Muscle layer of duodenum (tissue), 2 donors: ENCODE data around the gene KRT33A.
"Not testable (repeated sequence)": the region's sequence is repeated elsewhere in the genome, so short reads cannot be mapped to it uniquely, and the experiment has no call there.

Source experiments
- H3K27ac ChIP-seq: one replicate; pipeline ENCODE4 v1.7.0; 2013; ENCODE audit warnings: mild to moderate bottlenecking, low read length
- H3K27me3 ChIP-seq: one replicate; pipeline ENCODE4 v1.7.0; 2013; ENCODE audit warnings: low read depth, mild to moderate bottlenecking, control low read depth, low read length
- H3K36me3 ChIP-seq, 2 donors: one replicate each; pipeline ENCODE4 v1.7.0; 2013; ENCODE audit warnings: low read length in 2 of 2, control low read depth in 1 of 2, mild to moderate bottlenecking in 1 of 2; ENCODE audit not compliant: insufficient read depth in 2 of 2, control insufficient read depth in 1 of 2
- H3K4me1 ChIP-seq, 2 donors: one replicate each; pipeline ENCODE4 v1.7.0; 2013; ENCODE audit warnings: low read length in 2 of 2, mild to moderate bottlenecking in 2 of 2, control low read depth in 1 of 2, moderate library complexity in 1 of 2; ENCODE audit not compliant: insufficient read depth in 2 of 2, control insufficient read depth in 1 of 2
- H3K4me3 ChIP-seq, 2 donors: one replicate each; pipeline ENCODE4 v1.7.0; 2013; ENCODE audit warnings: low read length in 2 of 2, low read depth in 1 of 2, mild to moderate bottlenecking in 1 of 2
- H3K9me3 ChIP-seq, 2 donors: one replicate each; pipeline ENCODE4 v1.7.0; 2013; ENCODE audit warnings: low read length in 2 of 2, control low read depth in 1 of 2, mild to moderate bottlenecking in 1 of 2; ENCODE audit not compliant: control insufficient read depth in 1 of 2
- donor health status: healthy.

Gene KRT33A

GRCh38 chr17:41350381-41350878 is at the start of gene KRT33A:
TSS of gene KRT33A (minus strand) at chr17:41350828. CDS start at chr17:41350767, 61 bp downstream.
- not testable (repeated sequence) for H3K27ac ChIP-seq, H3K9me3 ChIP-seq, H3K4me3 ChIP-seq, H3K4me1 ChIP-seq, H3K27me3 ChIP-seq, H3K36me3 ChIP-seq

GRCh38 chr17:41396996-41397660 is 46.5 kb upstream of the KRT33A start, which contains the start of gene KRT31:
TSS of gene KRT31 (minus strand) at chr17:41397608. CDS start at chr17:41397539, 69 bp downstream.
- no peak within 1 kb of the TSS for H3K4me3 ChIP-seq
- no peaks in the 10 kb centered on the region for H3K9me3 ChIP-seq
- no peaks in the 10 kb centered on the region for H3K27me3 ChIP-seq
- no peaks in the 10 kb centered on the region for H3K4me1 ChIP-seq
- H3K27ac ChIP-seq = no peak within 1 kb of the TSS
- H3K36me3 ChIP-seq = no peaks in the 10 kb centered on the region

- Histone ChIP-seq H3K36me3 (no peaks in the 10 kb centered on the region), H3K27ac (no peak overlapping the region), H3K9me3 (no peaks in the 10 kb centered on the region), H3K27me3 (no peaks in the 10 kb centered on the region), H3K4me1 (no peaks in the 10 kb centered on the region), H3K4me3 (no peak overlapping the region)
Measured at GRCh38 chr17:41396340-41396739, 45.7 kb upstream of the KRT33A start.

DNA sequence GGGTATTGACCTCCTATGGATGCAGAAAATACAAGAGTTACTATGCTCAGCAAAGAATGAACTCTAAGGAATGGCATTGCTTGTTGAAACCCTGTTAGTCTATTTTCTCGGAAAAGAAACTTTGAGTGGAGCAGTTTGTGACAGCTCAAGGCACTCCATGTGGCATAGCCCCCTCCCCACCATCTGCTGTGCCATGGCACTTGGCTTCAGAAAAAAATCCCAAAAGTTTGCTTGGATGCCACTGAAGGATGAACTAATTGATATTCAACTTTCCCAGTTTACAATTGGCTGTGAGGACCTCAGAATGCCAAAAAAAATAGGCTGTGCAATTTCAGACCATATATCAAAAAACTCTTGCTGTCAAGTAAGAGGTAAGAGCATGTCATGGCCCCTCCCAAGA is 45.0 kb upstream of the KRT33A start:
- Histone ChIP-seq H3K27ac (no peak overlapping the region), H3K4me3 (no peak overlapping the region), H3K4me1 (no peaks in the 10 kb centered on the region), H3K27me3 (no peaks in the 10 kb centered on the region), H3K9me3 (no peaks in the 10 kb centered on the region), H3K36me3 (no peaks in the 10 kb centered on the region)

- not testable (repeated sequence) for H3K27ac ChIP-seq, H3K4me3 ChIP-seq, H3K9me3 ChIP-seq, H3K36me3 ChIP-seq, H3K4me1 ChIP-seq, H3K27me3 ChIP-seq
Measured at GRCh38 chr17:41395044-41395443, 44.4 kb upstream of the KRT33A start.

DNA sequence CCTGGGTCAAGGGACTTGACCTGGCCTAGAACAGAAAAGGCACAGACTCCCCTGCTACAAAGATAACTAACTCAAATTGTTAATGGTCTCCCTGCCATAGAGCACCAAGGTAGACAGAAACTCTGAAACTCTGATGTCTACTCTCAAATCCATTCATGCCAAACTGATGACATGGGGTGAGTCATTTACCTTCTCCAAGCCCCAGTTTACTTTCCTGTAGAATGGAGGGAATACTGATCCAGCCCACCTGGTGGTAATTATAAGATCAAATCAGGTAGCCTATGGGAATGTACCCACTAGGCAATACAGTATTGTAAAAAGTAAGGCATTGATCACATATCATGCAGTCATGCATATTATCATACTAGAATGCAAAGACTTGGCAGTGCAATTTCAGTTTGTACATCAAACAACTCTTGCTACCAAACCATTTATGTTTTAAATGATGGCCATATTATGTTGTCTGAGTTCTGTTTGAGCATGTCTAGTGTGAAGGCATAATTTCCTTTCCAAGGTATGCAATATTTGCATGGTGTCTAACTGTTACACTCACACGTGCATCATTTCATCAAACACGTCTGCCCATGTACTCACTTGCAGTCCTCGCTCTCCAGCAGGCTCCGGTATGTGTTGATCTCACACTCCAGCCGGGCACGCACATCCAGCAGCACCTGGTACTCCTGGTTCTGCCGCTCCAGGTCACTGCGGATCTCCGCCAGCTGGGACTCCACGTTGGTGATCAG is 43.8 kb upstream of the KRT33A start:
- H3K36me3 ChIP-seq = no peaks in the 10 kb centered on the region
- H3K9me3 ChIP-seq = no peaks in the 10 kb centered on the region
- no peak overlapping the region for H3K4me3 ChIP-seq

DNA sequence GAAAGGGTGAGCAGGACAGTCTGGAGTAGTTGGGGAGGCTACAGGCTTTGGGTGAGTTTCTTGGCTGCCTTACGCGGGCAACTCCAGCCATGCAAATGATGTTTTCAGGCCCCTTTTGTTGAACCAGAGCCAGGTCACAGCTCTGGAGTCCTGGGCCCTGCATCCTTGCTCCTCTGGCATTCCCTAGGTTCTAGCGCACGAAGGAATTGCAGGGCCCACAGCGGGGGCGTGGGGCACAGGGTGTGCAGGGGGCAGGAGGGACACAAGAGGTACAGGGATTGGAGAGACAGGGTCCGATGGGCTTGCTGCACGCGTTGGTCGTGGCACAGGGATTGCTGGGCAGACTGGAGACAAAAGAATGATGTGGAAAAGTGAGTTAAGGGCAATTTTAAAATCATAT is 43.2 kb upstream of the KRT33A start:
- no peak overlapping the region for H3K27ac ChIP-seq
- H3K9me3 ChIP-seq = no peaks in the 10 kb centered on the region
- H3K27me3 ChIP-seq = no peaks in the 10 kb centered on the region
- H3K4me3 ChIP-seq = no peak overlapping the region
- no peaks in the 10 kb centered on the region for H3K4me1 ChIP-seq
- H3K36me3 ChIP-seq = no peaks in the 10 kb centered on the region

More for the DNA sequence above, 43.8 kb upstream of the KRT33A start:
- Histone ChIP-seq H3K27ac (no peak overlapping the region), H3K4me1 (no peaks in the 10 kb centered on the region), H3K27me3 (no peaks in the 10 kb centered on the region)

DNA sequence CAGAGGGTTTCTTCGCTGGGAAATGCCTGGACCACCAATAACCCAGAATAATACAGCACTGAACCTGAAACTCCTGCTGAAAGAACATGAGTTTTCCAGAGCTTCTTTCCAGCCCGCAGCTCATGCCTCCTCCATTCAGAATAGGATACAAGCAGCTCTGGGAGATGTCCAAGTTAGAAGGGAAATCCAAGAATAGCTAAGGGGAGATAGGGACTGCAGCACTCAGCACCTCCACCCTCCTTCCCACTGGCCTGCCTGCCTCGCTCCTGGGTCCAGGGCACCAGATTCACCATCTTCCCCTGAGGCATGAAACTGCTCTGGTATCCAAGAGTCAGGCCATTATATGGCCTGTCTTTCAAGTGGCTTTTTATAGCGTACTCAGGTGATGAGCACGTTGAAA is 42.7 kb upstream of the KRT33A start:
- no peaks in the 10 kb centered on the region for H3K36me3 ChIP-seq
- no peaks in the 10 kb centered on the region for H3K4me1 ChIP-seq
- no peak overlapping the region for H3K27ac ChIP-seq
- no peak overlapping the region for H3K4me3 ChIP-seq
- no peaks in the 10 kb centered on the region for H3K27me3 ChIP-seq
- H3K9me3 ChIP-seq = no peaks in the 10 kb centered on the region

DNA sequence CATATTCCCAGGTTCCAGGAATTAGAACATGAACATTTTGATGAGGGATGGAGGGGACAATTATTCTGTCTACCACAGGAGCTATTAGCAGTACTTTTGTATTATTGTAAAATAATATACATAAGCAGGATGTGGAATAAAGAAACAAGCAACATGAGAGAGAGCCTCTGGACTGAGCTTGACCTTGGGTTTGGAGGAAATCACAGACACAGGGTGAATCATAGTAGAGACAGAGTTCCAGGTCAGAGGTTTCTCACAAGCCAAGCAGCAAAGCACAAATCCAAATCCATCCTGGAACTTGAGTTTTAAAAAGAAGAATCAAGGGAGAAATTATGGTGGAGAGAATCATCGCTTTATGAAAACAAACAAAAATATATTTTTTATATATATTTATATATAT is 41.6 kb upstream of the KRT33A start:
- no peaks in the 10 kb centered on the region for H3K36me3 ChIP-seq
- no peak overlapping the region for H3K4me3 ChIP-seq
- no peaks in the 10 kb centered on the region for H3K27me3 ChIP-seq
- no peak overlapping the region for H3K27ac ChIP-seq
- H3K4me1 ChIP-seq = no peaks in the 10 kb centered on the region
- H3K9me3 ChIP-seq = peaks cover 0 to 7% of the 10 kb centered on the region in 2 donors

DNA sequence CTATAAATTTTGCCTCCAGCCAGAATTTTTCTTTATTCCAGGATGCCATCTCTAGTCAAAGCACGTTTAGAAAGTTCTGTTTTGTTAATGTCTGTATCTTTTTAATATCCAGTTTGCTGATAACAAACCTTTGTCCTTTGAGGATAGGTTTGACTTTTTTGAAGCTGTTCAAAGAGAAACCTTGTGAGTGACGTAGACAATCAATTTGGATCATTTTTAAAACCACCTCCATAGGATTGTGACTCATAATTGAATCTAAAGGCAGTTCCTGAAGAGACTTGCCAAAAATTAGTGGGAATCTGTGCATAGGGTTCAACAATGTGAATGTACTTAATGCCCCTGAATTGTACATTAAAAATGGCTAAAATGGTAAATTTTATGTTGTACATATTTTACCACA is 40.9 kb upstream of the KRT33A start:
- Histone ChIP-seq H3K36me3 (no peaks in the 10 kb centered on the region), H3K4me3 (no peak overlapping the region), H3K9me3 (peaks cover 0 to 14% of the 10 kb centered on the region in 2 donors), H3K27me3 (no peaks in the 10 kb centered on the region), H3K4me1 (no peaks in the 10 kb centered on the region), H3K27ac (no peak overlapping the region)

GRCh38 chr17:41390411-41390938 is 39.8 kb upstream of the KRT33A start:
- no peak overlapping the region for H3K4me3 ChIP-seq
- H3K27ac ChIP-seq = no peak overlapping the region
- H3K36me3 ChIP-seq = no peaks in the 10 kb centered on the region
- peaks cover 0 to 19% of the 10 kb centered on the region in 2 donors for H3K9me3 ChIP-seq
- no peaks in the 10 kb centered on the region for H3K4me1 ChIP-seq
- H3K27me3 ChIP-seq = no peaks in the 10 kb centered on the region
